Lung (tissue), 12 donors: ENCODE data around the gene PACSIN1. TPM values are rescaled to one million over a fixed set of nuclear protein-coding genes. Genes with fewer than 3 reads are reported as not detected.

Source experiments
- ATAC-seq: fragments of 200-7000 bp; cut with Tn5 transposase; one replicate; pipeline ENCODE4 v1.9.1; 2020; ENCODE audit warnings: moderate number of reproducible peaks; ENCODE audit not compliant: insufficient read depth, low FRiP score
- DNase-seq, 3 donors: peaks; one replicate each; pipeline ENCODE4 v3.0.0-alpha.2; 2013 to 2017
- H3K27ac ChIP-seq, 2 donors: one replicate each; pipeline ENCODE4 v1.5.1; 2013; ENCODE audit warnings: mild to moderate bottlenecking in 2 of 2, moderate library complexity in 2 of 2, control low read depth in 1 of 2, inconsistent platforms in 1 of 2, low read depth in 1 of 2, low read length in 1 of 2
- H3K27me3 ChIP-seq, 3 donors: one replicate each; pipeline ENCODE4 v1.5.1; 2013; ENCODE audit warnings: low read length in 2 of 3; ENCODE audit not compliant: control insufficient read depth in 3 of 3, insufficient read depth in 3 of 3
- H3K36me3 ChIP-seq, 4 donors: one replicate each; pipeline ENCODE4 v1.5.1; 2013; ENCODE audit warnings: low read length in 4 of 4, mild to moderate bottlenecking in 1 of 4, moderate library complexity in 1 of 4; ENCODE audit not compliant: control insufficient read depth in 4 of 4, insufficient read depth in 4 of 4
- H3K4me1 ChIP-seq, 5 donors: one replicate each; pipeline ENCODE4 v1.5.1; 2013; ENCODE audit warnings: low read length in 5 of 5, mild to moderate bottlenecking in 2 of 5, moderate library complexity in 1 of 5; ENCODE audit not compliant: control insufficient read depth in 5 of 5, insufficient read depth in 5 of 5
- H3K4me3 ChIP-seq: one replicate; pipeline ENCODE4 v1.5.1; 2013; ENCODE audit warnings: mild to moderate bottlenecking, control low read depth, moderate library complexity
- H3K9ac ChIP-seq, 2 donors: one replicate each; pipeline ENCODE4 v1.5.1; 2013; ENCODE audit warnings: low read length in 2 of 2, control low read depth in 1 of 2; ENCODE audit not compliant: insufficient read depth in 1 of 2
- H3K9me3 ChIP-seq, 4 donors: one replicate each; pipeline ENCODE4 v1.5.1; 2013; ENCODE audit warnings: low read length in 3 of 4, mild to moderate bottlenecking in 1 of 4, moderate library complexity in 1 of 4; ENCODE audit not compliant: control insufficient read depth in 4 of 4, insufficient read depth in 3 of 4
- CTCF ChIP-seq: IDR thresholded peaks from 2 replicates; pipeline ENCODE4 v1.5.1; 2012; ENCODE audit warnings: mild to moderate bottlenecking; ENCODE audit errors: control extremely low read depth, extremely low read depth
- WGBS, 2 donors: extraction: QIAGEN DNeasy Blood & Tissue Kit; methylation state at CpG; one replicate each; pipeline ENCODE4 v1.1.7; 2013; 5-methylcytosine and 5-hydroxymethylcytosine counted together
- polyA plus RNA-seq, 2 donors: library from polyadenylated mRNA; stranded (reverse); fragments of 200-250 nt; gene quantifications; one replicate each; pipeline ENCODE4 v1.2.1, GENCODE V29; 2013
- total RNA-seq, 2 donors: library from RNA; depleted of rRNA in 1 of 2; stranded (reverse); fragments of >200 nt in 1 of 2; gene quantifications; one replicate each; pipeline ENCODE4 v1.2.1, GENCODE V29; 2014 to 2021
- donor health status: control.
- donor health status: control.
- donor health status: Bipolar disorder and iron deficiency.
- donor health status: healthy.
- donor health status: DM: yes; HTN: yes; CAD: no.

Gene PACSIN1
- total and polyA plus RNA-seq, 4 donors, result 0.02 to 0.17 (median 0.12) TPM

GRCh38 chr6:34583461-34583860 lies 117.6 kb downstream of the PACSIN1 start:
- no peak overlapping the region for H3K9ac ChIP-seq
- no peak overlapping the region for H3K4me3 ChIP-seq
- H3K9me3 ChIP-seq, result no peaks in the 10 kb centered on the region
- 94 to 96% methylated on average over 6 of the region's 6 CpGs for WGBS, 2 donors
- peaks cover 0 to 17% (median 0%) of the 10 kb centered on the region in 4 donors for H3K36me3 ChIP-seq
- ATAC-seq (no peak), DNase-seq (no peak)
- H3K27me3 ChIP-seq, result no peaks in the 10 kb centered on the region
- no peak overlapping the region for H3K27ac ChIP-seq
- H3K4me1 ChIP-seq, result peaks cover 0 to 31% (median 4%) of the 10 kb centered on the region in 5 donors
- no peak for TF ChIP-seq CTCF

- H3K4me3 ChIP-seq, result no peak overlapping the region
- no peaks in the 10 kb centered on the region for H3K9me3 ChIP-seq
- no peaks in the 10 kb centered on the region for H3K27me3 ChIP-seq
- WGBS, 2 donors, result 85 to 88% methylated on average over 5 of the region's 5 CpGs
- no peak overlapping the region for H3K9ac ChIP-seq
- H3K36me3 ChIP-seq, result peaks cover 0 to 21% (median under 1%) of the 10 kb centered on the region in 4 donors
- no peak for ATAC-seq
- no peak overlapping the region for H3K27ac ChIP-seq
- peaks cover 0 to 31% (median 4%) of the 10 kb centered on the region in 5 donors for H3K4me1 ChIP-seq
- no peak for DNase-seq
- no peak for TF ChIP-seq CTCF
These were observed 118.2 kb downstream of the PACSIN1 start for GRCh38 chr6:34583861-34584604.

GRCh38 chr6:34584694-34585093 lies 118.8 kb downstream of the PACSIN1 start:
- Histone ChIP-seq H3K27me3 (no peaks in the 10 kb centered on the region), H3K36me3 (peaks cover 4 to 23% (median 6%) of the 10 kb centered on the region in 4 donors), H3K9me3 (no peaks in the 10 kb centered on the region), H3K9ac (no peak overlapping the region), H3K4me1 (peaks cover 0 to 31% (median 4%) of the 10 kb centered on the region in 5 donors), H3K27ac (no peak overlapping the region), H3K4me3 (no peak overlapping the region)
- DNase-seq (no peak), ATAC-seq (no peak)
- TF ChIP-seq CTCF, result no peak
- WGBS, 2 donors, result 96 to 97% methylated on average over 9 of the region's 9 CpGs

Other genes with a start within 250 kb of the PACSIN1 start
- gene HMGA1, start 229.2 kb upstream of the PACSIN1 start, total RNA-seq, result 100 to 1,000 TPM in 1 of 2 donors, 10 to 100 TPM in 1; 47.9 to 102 TPM
- 10 to 100 TPM; 95.9 to 98.0 TPM for gene HMGA1, start 229.2 kb upstream of the PACSIN1 start, polyA plus RNA-seq
- gene SMIM29, start 217.1 kb upstream of the PACSIN1 start, total RNA-seq, result 10 to 100 TPM in 1 of 2 donors, 1 to 10 TPM in 1; 8.5 to 44.6 TPM
- gene SMIM29, start 217.1 kb upstream of the PACSIN1 start, polyA plus RNA-seq, result 100 to 1,000 TPM in 1 of 2 donors, 10 to 100 TPM in 1; 71.9 to 122 TPM
- gene NUDT3, start 73.4 kb upstream of the PACSIN1 start, total RNA-seq, result 10 to 100 TPM; 34.8 to 38.5 TPM
- 10 to 100 TPM in 1 of 2 donors, 1 to 10 TPM in 1; 9.0 to 10.8 TPM for gene NUDT3, start 73.4 kb upstream of the PACSIN1 start, polyA plus RNA-seq
- 1,000 to 10,000 TPM in 1 of 2 donors, 100 to 1,000 TPM in 1; 846 to 1,066 TPM for gene RPS10, start 40.0 kb upstream of the PACSIN1 start, total RNA-seq
- gene RPS10, start 40.0 kb upstream of the PACSIN1 start, polyA plus RNA-seq, result 1,000 to 10,000 TPM; 2,410 to 2,710 TPM
- 1 to 10 TPM; 2.6 to 9.6 TPM for gene SPDEF, start 90.3 kb downstream of the PACSIN1 start, total RNA-seq
- gene SPDEF, start 90.3 kb downstream of the PACSIN1 start, polyA plus RNA-seq, result 10 to 100 TPM in 1 of 2 donors, 1 to 10 TPM in 1; 4.6 to 11.8 TPM
- gene ILRUN, start 230.7 kb downstream of the PACSIN1 start, total RNA-seq, result 10 to 100 TPM; 51.9 to 70.1 TPM
- 10 to 100 TPM; 54.3 to 57.7 TPM for gene ILRUN, start 230.7 kb downstream of the PACSIN1 start, polyA plus RNA-seq